Body of pancreas (tissue), 4 donors: ENCODE measurements around the gene AMDHD2.

ENCODE experiments used
- CTCF ChIP-seq, 7 experiments: fragments of 450-650 bp in 4 of 7; fragments of 200-600 bp in 3 of 7; sonication (generic) in 3 of 7; IDR thresholded peaks; one replicate each; pipeline ENCODE4 v1.5.1; 2016 to 2019; ENCODE audit warnings: antibody characterized with exemption in 7 of 7
- POLR2A ChIP-seq, 3 donors: fragments of 450-650 bp; IDR thresholded peaks; one replicate each; pipeline ENCODE4 v1.6.1; 2016; ENCODE audit warnings: antibody characterized with exemption in 3 of 3, mild to moderate bottlenecking in 2 of 3

DNA sequence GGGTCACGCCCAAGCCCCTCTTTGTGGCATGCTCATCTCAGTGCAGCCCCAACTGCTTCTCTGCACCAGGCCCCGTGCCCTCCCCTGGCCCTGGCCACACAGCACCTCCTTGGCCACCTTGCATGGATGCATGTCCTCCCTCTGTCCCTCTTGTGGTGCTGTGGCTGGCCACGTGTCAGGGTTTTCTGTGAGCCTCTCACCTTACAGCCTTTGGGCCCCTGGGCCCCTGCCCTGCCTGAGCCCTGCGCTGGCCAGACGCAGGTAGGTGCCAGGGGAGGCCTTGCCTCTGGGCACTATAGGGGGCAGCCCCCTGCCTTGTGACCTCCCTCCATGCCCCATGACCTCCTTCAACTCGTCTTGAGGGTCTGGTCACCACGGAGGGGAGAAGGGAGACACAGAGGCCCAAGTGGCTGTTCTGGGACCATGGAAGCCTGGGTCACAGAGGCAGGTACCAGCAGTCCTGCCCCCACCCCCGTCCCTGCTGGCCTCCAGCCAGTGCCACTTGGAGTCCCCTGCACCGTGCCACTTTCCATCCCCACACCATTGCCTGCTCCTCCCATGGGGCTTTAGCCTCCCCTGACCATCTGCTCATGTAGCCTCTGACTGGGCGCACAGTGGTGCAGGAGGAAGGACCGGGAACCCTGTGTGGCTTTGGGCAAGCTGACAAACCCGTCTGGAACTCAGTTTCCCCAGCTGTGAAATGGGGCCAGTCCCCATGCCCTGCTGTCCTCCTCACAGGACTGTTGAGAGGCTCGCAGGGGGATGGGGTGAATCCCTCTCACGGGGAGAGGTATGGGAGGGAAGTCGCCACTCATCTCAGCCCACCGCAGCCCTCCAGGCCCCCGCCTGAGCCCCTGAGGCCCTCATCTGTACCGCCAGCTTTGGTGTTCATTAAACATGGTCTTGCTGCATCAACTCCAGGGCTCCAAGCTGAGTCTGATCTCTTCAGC is 17.9 kb upstream of the AMDHD2 start:
- TF ChIP-seq POLR2A (IDR thresholded peaks at IDR 0.05) (no peak), CTCF (IDR thresholded peaks at IDR 0.05) (no peak)
